Peyer's patch (tissue), 4 donors: ENCODE results near the gene SGPP1.

ENCODE experiments used
- CTCF ChIP-seq, 6 experiments: fragments of 450-650 bp in 4 of 6; fragments of 200-600 bp in 2 of 6; sonication (generic) in 1 of 6; IDR thresholded peaks; one replicate each; pipeline ENCODE4 v1.5.1; 2017 to 2019; ENCODE audit warnings: antibody characterized with exemption in 6 of 6, mild to moderate bottlenecking in 3 of 6, moderate library complexity in 1 of 6
- POLR2A ChIP-seq, 2 donors: fragments of 450-650 bp; IDR thresholded peaks; one replicate each; pipeline ENCODE4 v1.5.1; 2017; ENCODE audit warnings: antibody characterized with exemption in 2 of 2, mild to moderate bottlenecking in 2 of 2, moderate library complexity in 2 of 2

- TF ChIP-seq CTCF (IDR thresholded peaks at IDR 0.05) (no peak), POLR2A (IDR thresholded peaks at IDR 0.05) (no peak)
Measured at GRCh38 chr14:63647696-63648410, 80.0 kb downstream of the SGPP1 start.
